Peyer's patch (tissue), 4 donors: ENCODE results near the gene TMEM87A. TPM values are rescaled to one million over a fixed set of nuclear protein-coding genes. Genes with fewer than 3 reads are reported as not detected.

Experiments
- DNase-seq, 3 donors: peaks; one replicate each; pipeline ENCODE4 v3.0.0-alpha.2; 2017 to 2019
- H3K27ac ChIP-seq, 4 donors: fragments of 200-600 bp; sonication (generic); one replicate each; pipeline ENCODE4 v1.5.1; 2016 to 2019
- H3K27me3 ChIP-seq, 2 donors: fragments of 200-600 bp; sonication (generic); one replicate each; pipeline ENCODE4 v1.5.1; 2019
- H3K36me3 ChIP-seq, 3 donors: fragments of 200-600 bp; sonication (generic); one replicate each; pipeline ENCODE4 v1.5.1; 2016 to 2019
- H3K4me1 ChIP-seq, 4 donors: fragments of 200-600 bp; sonication (generic); one replicate each; pipeline ENCODE4 v1.5.1; 2016 to 2019
- H3K4me3 ChIP-seq, 4 donors: fragments of 200-600 bp; sonication (generic); 1 replicate in 3 of 4; 2 replicates in 1 of 4; pipeline ENCODE4 v1.5.1; 2016 to 2019; ENCODE audit warnings: mild to moderate bottlenecking in 1 of 4
- H3K9me3 ChIP-seq, 4 donors: fragments of 200-600 bp; sonication (generic); one replicate each; pipeline ENCODE4 v1.5.1; 2016 to 2019; ENCODE audit warnings: mild to moderate bottlenecking in 1 of 4
- POLR2A ChIP-seq, 2 donors: fragments of 450-650 bp; IDR thresholded peaks; one replicate each; pipeline ENCODE4 v1.5.1; 2017; ENCODE audit warnings: antibody characterized with exemption in 2 of 2, mild to moderate bottlenecking in 2 of 2, moderate library complexity in 2 of 2
- total RNA-seq, 4 donors: library from RNA; depleted of rRNA; stranded (reverse); fragments of >200 nt; gene quantifications; one replicate each; pipeline ENCODE4 v1.1.0, GENCODE V29; 2016
- TF ChIP-seq, protein P1 (sequence below), 6 experiments: fragments of 450-650 bp in 4 of 6; fragments of 200-600 bp in 2 of 6; sonication (generic) in 1 of 6; IDR thresholded peaks; one replicate each; pipeline ENCODE4 v1.5.1; 2017 to 2019; ENCODE audit warnings: antibody characterized with exemption in 6 of 6, mild to moderate bottlenecking in 3 of 6, moderate library complexity in 1 of 6

TMEM87A gene
- total RNA-seq, 4 donors from 2014 or later: 47.5 to 61.9 (median 53.6) TPM

DNA sequence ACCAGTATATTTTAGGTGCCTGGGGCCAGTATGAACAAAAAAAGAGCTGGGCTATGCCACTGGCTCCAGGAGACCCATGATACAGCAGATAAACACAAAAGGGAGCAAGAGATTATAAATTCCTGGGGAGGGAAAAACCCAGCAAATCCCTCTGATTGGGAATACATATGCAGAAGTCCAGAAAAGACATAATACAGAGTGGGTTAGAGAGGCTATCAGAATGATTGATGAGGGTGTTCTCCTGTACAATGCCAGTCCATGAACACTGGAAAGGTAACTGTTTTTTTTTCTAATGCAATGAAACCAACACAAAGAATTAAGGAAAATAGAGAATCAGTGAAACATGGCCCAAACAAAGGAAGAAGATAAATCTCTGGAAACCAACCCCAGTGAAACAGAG is 59.7 kb downstream of the TMEM87A start:
- Histone ChIP-seq H3K27ac (no peak overlapping the region), H3K4me1 (no peaks in the 10 kb centered on the region), H3K36me3 (peaks cover 0 to 72% (median 0%) of the 10 kb centered on the region in 3 donors), H3K4me3 (no peak overlapping the region), H3K27me3 (no peaks in the 10 kb centered on the region), H3K9me3 (no peaks in the 10 kb centered on the region)
- no peak for DNase-seq
- TF ChIP-seq, protein P1, sequence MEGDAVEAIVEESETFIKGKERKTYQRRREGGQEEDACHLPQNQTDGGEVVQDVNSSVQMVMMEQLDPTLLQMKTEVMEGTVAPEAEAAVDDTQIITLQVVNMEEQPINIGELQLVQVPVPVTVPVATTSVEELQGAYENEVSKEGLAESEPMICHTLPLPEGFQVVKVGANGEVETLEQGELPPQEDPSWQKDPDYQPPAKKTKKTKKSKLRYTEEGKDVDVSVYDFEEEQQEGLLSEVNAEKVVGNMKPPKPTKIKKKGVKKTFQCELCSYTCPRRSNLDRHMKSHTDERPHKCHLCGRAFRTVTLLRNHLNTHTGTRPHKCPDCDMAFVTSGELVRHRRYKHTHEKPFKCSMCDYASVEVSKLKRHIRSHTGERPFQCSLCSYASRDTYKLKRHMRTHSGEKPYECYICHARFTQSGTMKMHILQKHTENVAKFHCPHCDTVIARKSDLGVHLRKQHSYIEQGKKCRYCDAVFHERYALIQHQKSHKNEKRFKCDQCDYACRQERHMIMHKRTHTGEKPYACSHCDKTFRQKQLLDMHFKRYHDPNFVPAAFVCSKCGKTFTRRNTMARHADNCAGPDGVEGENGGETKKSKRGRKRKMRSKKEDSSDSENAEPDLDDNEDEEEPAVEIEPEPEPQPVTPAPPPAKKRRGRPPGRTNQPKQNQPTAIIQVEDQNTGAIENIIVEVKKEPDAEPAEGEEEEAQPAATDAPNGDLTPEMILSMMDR (IDR thresholded peaks at IDR 0.05): no peak
- TF ChIP-seq POLR2A (IDR thresholded peaks at IDR 0.05): no peak

DNA sequence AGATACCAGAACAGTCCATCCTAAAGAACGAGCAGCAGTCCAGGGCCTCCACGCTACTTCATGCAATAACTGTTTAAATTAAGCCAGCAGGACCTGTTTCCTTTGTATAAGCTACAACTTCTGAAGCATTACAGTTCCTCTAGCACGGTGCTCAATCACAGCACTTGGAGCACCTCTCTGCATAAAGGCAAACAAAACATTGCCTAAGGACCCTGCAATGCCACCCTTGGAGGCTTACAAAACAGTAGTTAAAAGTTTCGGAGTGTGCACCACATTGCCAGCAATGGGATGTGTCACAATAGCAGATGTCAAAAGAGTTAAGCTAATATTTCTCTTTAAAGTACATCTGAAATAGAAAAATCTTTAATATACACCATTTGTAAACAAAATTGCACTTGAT is 62.5 kb downstream of the TMEM87A start:
- peaks cover 0 to 44% (median 0%) of the 10 kb centered on the region in 3 donors for H3K36me3 ChIP-seq
- no peak for DNase-seq
- peaks cover 0 to 15% (median 0%) of the 10 kb centered on the region in 4 donors for H3K4me1 ChIP-seq
- no peaks in the 10 kb centered on the region for H3K27me3 ChIP-seq
- no peak for TF ChIP-seq POLR2A (IDR thresholded peaks at IDR 0.05)
- TF ChIP-seq, protein P1 (IDR thresholded peaks at IDR 0.05): no peak
- H3K9me3 ChIP-seq: no peaks in the 10 kb centered on the region
- no peak overlapping the region for H3K4me3 ChIP-seq
- H3K27ac ChIP-seq: no peak overlapping the region

DNA sequence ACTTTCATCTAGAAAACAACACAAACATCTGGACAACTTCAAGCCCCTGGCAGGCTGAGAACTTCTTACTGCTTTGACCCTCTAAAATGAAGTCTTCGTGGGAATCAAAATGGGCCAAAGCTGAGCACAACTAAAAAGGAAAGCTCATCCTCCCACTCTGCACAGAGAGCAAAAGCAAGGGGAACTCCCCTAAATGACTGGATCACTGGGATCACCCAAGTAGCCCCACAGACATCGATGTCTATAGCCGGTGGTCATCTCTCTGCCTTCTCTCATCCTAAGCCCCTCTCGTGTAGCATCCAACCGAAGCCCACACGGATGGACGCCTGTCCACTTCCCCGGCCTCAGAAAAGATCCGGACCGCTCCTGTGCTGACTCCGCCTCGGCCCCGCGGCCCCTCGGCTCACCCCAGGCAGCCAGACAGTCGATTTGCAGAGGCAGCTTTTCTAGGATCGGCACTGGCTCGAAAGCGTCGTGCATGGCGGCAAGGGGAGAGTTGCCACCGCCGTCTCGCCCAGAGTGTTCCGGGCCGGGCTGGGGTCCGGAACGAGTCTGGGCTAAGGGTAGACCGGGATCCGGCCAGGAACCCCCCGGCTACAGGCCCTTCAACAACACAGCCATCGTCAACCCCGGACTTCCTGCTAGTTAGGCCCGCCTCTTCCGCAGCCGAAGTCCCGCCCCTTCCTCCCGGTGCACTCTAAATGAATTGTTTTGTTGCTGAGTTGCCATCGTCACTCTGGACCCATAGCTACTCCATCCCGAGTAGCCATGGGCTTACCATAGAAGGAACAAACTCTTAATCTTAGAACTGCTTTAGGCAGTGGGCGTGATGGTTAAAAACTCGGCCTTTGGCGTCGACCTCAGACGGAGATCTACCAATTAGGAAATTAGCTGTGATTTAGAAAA is 65.3 kb downstream of the TMEM87A start, which contains the start of gene VPS39:
TSS of gene VPS39 (minus strand) at position 631 of the 906 bp plus-strand sequence. CDS start at position 480, 151 bp downstream.
- TF ChIP-seq, protein P1 (IDR thresholded peaks at IDR 0.05): no peak
- peak; percentile 48 to 72 for TF ChIP-seq POLR2A (IDR thresholded peaks at IDR 0.05)
- H3K4me1 ChIP-seq: peaks cover 0 to 15% (median 0%) of the 10 kb centered on the region in 4 donors
- peaks cover 0 to 27% (median 0%) of the 10 kb centered on the region in 3 donors for H3K36me3 ChIP-seq
- peak; percentile 86 to 93 (median 87) for DNase-seq
- peak within 1 kb of the TSS; percentile 61 to 84 (median 78) for H3K27ac ChIP-seq
- no peaks in the 10 kb centered on the region for H3K27me3 ChIP-seq
- H3K4me3 ChIP-seq: peak within 1 kb of the TSS; percentile 66 to 89 (median 78)
- H3K9me3 ChIP-seq: no peaks in the 10 kb centered on the region

DNA sequence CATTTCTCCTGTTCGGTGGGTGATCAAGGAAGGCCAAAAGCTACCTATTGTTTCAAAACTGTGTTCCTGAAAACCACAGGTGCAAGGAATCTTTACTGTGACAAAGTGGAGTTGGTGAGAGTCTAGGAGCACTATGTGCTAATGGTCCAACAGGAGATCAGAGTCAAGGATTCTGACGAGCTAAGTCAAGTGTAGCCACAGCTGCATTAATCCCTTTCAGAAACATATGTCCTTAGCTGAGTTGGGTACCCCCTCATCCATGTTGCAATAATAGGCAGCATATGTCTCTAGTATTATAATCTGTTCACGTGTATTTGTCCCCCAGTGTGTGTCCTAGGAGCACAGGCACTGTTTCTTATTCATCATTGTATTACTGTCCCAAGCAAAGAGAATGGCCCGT is 66.8 kb downstream of the TMEM87A start:
- Histone ChIP-seq H3K4me1 (peaks cover 0 to 15% (median 0%) of the 10 kb centered on the region in 4 donors), H3K27ac (no peak overlapping the region), H3K36me3 (peaks cover 0 to 17% (median 0%) of the 10 kb centered on the region in 3 donors), H3K4me3 (no peak overlapping the region), H3K9me3 (no peaks in the 10 kb centered on the region), H3K27me3 (no peaks in the 10 kb centered on the region)
- no peak for TF ChIP-seq POLR2A (IDR thresholded peaks at IDR 0.05)
- TF ChIP-seq, protein P1 (IDR thresholded peaks at IDR 0.05): no peak
- no peak for DNase-seq

DNA sequence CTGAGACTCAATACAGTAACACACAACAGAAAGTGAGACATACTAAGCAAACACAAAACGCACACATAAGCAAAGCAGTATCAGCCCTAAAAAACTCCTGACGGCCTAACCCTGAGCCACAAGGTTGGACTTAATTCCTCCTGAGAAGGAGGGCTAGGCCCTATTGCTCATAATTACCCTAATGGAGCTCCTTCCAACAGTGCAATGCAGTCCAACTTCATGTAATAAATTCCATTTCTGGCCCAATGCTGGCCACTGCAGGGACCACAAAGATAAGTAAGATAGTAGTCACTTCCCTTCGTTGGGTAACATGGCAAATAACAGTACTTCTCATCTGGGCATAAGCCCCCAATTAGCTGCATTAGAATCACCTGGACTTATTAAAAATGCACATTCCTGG is 69.3 kb downstream of the TMEM87A start:
- H3K9me3 ChIP-seq: no peaks in the 10 kb centered on the region
- H3K4me3 ChIP-seq: no peak overlapping the region
- peaks cover 0 to 22% (median 0%) of the 10 kb centered on the region in 3 donors for H3K36me3 ChIP-seq
- no peak for DNase-seq
- no peaks in the 10 kb centered on the region for H3K27me3 ChIP-seq
- H3K27ac ChIP-seq: no peak overlapping the region
- H3K4me1 ChIP-seq: peaks cover 0 to 15% (median 0%) of the 10 kb centered on the region in 4 donors
- TF ChIP-seq POLR2A (IDR thresholded peaks at IDR 0.05): no peak
- TF ChIP-seq, protein P1 (IDR thresholded peaks at IDR 0.05): no peak
